ENCODE measurements around the gene NKD1. TPM values are rescaled to one million over a fixed set of nuclear protein-coding genes. Genes with fewer than 3 reads are reported as not detected.

Gene NKD1
- total RNA-seq, 2 experiments from 2014 or later, result 0.04 to 0.06 TPM

- no peaks in the 10 kb centered on the region for H3K9me2 ChIP-seq (ENCODE audit: insufficient read depth, low read length)
- BruUV-seq (replicated peaks), result no TSS peak
- no peaks in the 10 kb centered on the region for H3K4me1 ChIP-seq (ENCODE audit: insufficient read depth, low read length, poor library complexity, severe bottlenecking)
- ChIA-PET POLR2A (interaction anchor here (0.7 kb wide), 1 partner anchor 81 kb away, joined by 3 read pairs; no protein-coding TSS in a partner anchor), CTCF (ENCODE audit: unreplicated experiment) (no interaction called here)
- no peaks in the 10 kb centered on the region for H4K20me1 ChIP-seq (ENCODE audit: insufficient read depth, low read length)
- H3K36me3 ChIP-seq (ENCODE audit: insufficient read depth, low read length), result no peaks in the 10 kb centered on the region
- H3K79me2 ChIP-seq (ENCODE audit: insufficient read depth, low read depth, low read length), result no peaks in the 10 kb centered on the region
- TF ChIP-seq EZH2phosphoT487 (IDR thresholded peaks at IDR 0.05; ENCODE audit: borderline replicate concordance, low read depth, low read length) (no peak), CTCF (conservative IDR thresholded peaks at IDR 0.05; ENCODE audit: low read length) (no peak)
- intact Hi-C loops (cut with micrococcal nuclease; ENCODE audit: unreplicated experiment), result no loop called here
- DNase-seq (ENCODE audit: low spot score), result no peak
- no peak overlapping the region for H3K27ac ChIP-seq (ENCODE audit: low read depth, low read length, poor library complexity, severe bottlenecking)
- H3K4me2 ChIP-seq (ENCODE audit: low read length), result no peak overlapping the region
- H2AFZ ChIP-seq (ENCODE audit: low read length), result no peak overlapping the region
- no peak overlapping the region for H3K4me3 ChIP-seq (ENCODE audit: low read depth, low read length, poor library complexity, severe bottlenecking)
- no peaks in the 10 kb centered on the region for H3K9me3 ChIP-seq (ENCODE audit: low read length)
Observed at GRCh38 chr16:50558913-50559312, 10.7 kb downstream of the NKD1 start.

GRCh38 chr16:50559342-50559741 lies 11.1 kb downstream of the NKD1 start:
- Histone ChIP-seq H3K79me2 (ENCODE audit: insufficient read depth, low read depth, low read length) (no peaks in the 10 kb centered on the region), H3K27ac (ENCODE audit: low read depth, low read length, poor library complexity, severe bottlenecking) (no peak overlapping the region), H2AFZ (ENCODE audit: low read length) (no peak overlapping the region), H4K20me1 (ENCODE audit: insufficient read depth, low read length) (no peaks in the 10 kb centered on the region), H3K36me3 (ENCODE audit: insufficient read depth, low read length) (no peaks in the 10 kb centered on the region), H3K9me2 (ENCODE audit: insufficient read depth, low read length) (no peaks in the 10 kb centered on the region), H3K4me3 (ENCODE audit: low read depth, low read length, poor library complexity, severe bottlenecking) (no peak overlapping the region), H3K9me3 (ENCODE audit: low read length) (no peaks in the 10 kb centered on the region), H3K4me2 (ENCODE audit: low read length) (no peak overlapping the region), H3K4me1 (ENCODE audit: insufficient read depth, low read length, poor library complexity, severe bottlenecking) (no peaks in the 10 kb centered on the region)
- no peak for DNase-seq (ENCODE audit: low spot score)
- TF ChIP-seq EZH2phosphoT487 (IDR thresholded peaks at IDR 0.05; ENCODE audit: borderline replicate concordance, low read depth, low read length), result no peak
- TF ChIP-seq CTCF (conservative IDR thresholded peaks at IDR 0.05; ENCODE audit: low read length), result no peak
- intact Hi-C loops (cut with micrococcal nuclease; ENCODE audit: unreplicated experiment), result no loop called here
- ChIA-PET CTCF (ENCODE audit: unreplicated experiment) (no interaction called here), POLR2A (no interaction called here)
- no TSS peak for BruUV-seq (replicated peaks)

- DNase-seq (ENCODE audit: low spot score), result no peak
- Histone ChIP-seq H3K4me2 (ENCODE audit: low read length) (no peak overlapping the region), H3K9me2 (ENCODE audit: insufficient read depth, low read length) (no peaks in the 10 kb centered on the region), H4K20me1 (ENCODE audit: insufficient read depth, low read length) (no peaks in the 10 kb centered on the region), H3K36me3 (ENCODE audit: insufficient read depth, low read length) (no peaks in the 10 kb centered on the region), H3K9me3 (ENCODE audit: low read length) (no peaks in the 10 kb centered on the region), H3K27ac (ENCODE audit: low read depth, low read length, poor library complexity, severe bottlenecking) (no peak overlapping the region), H3K79me2 (ENCODE audit: insufficient read depth, low read depth, low read length) (no peaks in the 10 kb centered on the region), H3K4me3 (ENCODE audit: low read depth, low read length, poor library complexity, severe bottlenecking) (no peak overlapping the region), H2AFZ (ENCODE audit: low read length) (no peak overlapping the region), H3K4me1 (ENCODE audit: insufficient read depth, low read length, poor library complexity, severe bottlenecking) (no peaks in the 10 kb centered on the region)
- no peak for TF ChIP-seq EZH2phosphoT487 (IDR thresholded peaks at IDR 0.05; ENCODE audit: borderline replicate concordance, low read depth, low read length)
- intact Hi-C loops (cut with micrococcal nuclease; ENCODE audit: unreplicated experiment), result no loop called here
- POLR2A ChIA-PET, result no interaction called here
- no TSS peak for BruUV-seq (replicated peaks)
- CTCF ChIA-PET (ENCODE audit: unreplicated experiment), result no interaction called here
Observed at GRCh38 chr16:50559804-50560514, 11.8 kb downstream of the NKD1 start.
